NCI-H1417 treated with DMSO at 0.1 percent for 48 hours (cell line): ENCODE measurements around the gene TFPI.
A peak's percentile ranks its signal among the peaks of the same experiment; 100 is the strongest.
"Not testable (repeated sequence)": the region's sequence is repeated elsewhere in the genome, so short reads cannot be mapped to it uniquely, and the experiment has no call there.

Source experiments
- DNase-seq: peaks from one replicate; lab custom pipeline; 2025; lab: John Stamatoyannopoulos, UW

The TFPI gene

DNA sequence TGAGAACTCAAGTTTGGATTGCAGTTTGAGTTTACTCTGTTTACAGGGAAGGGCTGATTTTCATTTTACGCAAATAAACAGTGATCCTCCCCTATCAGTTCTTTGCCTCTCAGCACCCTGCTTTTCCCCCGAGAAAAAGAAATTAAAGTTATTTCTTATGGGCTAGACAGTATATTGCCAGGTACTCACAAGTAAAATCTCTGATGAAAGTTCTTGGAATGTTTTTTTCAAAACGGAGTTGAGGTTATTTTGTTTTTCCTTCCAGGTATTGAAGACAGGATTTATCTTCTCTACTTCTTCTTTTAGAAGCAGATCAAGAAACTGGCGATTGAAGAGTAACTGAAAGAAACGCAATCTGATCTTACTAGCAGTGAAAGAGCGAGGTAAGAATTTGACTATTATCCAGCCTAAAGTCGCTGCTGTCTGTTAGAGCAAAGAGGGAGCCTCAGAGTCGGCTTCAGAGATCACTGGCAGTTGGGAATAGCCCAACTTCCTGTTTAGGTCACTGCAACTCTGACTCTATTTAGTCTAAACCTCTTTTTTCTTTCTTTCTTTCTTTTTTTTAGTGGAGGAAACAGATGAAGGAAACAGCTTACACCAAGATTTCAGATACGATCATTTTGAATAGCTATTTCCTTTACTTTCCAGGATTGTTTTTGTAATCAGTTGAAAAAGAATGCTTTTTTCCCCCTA is at the start of gene TFPI:
Gene TFPI, minus strand, starts transcription at position 425 of the 693 bp plus-strand sequence. CDS start 50,667 bp downstream, outside the sequence.
- no peak for DNase-seq

DNA sequence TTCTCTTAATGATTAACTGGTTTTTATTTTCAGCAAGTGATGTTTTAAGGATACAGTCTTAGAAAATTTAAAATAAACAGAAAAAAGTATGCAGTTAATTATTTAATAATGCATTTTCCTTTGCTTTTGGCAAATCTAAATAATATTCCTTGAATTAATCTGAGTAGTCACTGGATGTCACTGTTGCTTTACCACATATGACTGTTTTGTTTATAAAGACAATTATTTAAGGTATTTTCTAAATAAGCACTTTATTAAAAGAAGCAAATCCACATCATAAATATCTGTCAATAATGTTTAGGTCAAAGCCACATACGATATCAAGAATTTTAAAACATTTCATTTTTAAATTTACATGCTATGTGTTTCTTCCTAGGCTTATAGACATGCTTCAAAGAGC is 40.6 kb upstream of the TFPI start:
- no peak for DNase-seq

DNA sequence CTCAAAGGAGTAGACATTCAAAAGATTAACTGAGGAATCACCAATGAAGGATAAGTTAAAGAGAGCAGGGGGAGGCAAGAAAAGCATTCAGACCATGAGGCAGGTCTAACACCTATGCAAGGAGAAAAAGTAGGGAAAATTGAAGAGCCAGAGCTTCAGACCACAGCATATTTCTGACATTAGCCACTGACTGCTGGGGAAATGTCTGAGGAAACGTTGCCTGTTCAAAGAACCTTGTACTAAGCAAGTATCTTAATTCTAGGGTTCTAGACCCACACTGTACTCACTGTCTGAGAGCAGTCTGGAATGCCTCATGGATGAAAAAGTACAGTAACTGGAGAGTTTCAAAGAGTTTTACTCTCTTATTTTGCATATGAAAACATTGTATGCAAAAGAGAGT is 39.5 kb upstream of the TFPI start:
- no peak for DNase-seq

DNA sequence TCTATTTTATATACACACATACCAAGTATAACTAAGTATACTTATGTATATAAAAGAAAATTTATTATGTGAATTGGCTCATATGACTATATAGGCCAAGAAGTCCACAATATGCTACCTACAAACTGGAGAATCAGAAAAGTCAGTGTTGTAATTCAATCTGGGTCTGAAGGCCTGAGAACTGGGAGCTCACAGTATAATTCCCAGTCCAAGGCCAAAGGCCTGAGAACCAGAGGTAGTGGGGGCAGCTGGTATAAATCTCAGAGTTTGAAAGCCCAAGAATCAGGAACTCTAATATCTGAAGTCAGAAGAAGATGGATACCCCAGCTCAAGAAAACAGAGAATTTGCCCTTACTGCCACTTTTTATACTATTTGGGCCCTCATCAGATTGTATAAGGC is 38.9 kb upstream of the TFPI start:
- DNase-seq: no peak

DNA sequence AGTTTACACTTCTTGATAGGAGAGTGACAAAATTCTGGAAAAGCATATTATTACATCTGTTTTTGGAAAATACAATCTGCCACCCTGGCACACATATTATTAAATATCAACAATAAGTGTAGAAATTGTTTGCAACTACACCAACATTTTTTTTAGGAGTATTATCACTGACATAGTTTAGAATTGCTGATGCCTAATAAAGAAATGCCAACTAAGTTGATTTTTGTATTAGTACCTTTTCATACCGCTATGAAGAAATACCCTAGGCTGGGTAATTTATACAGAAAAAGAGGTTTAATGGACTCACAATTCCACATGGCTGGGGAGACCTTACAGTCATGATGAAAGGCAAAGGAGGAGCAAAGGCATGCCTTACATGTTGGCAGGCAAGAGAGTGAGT is 35.9 kb upstream of the TFPI start:
- DNase-seq: no peak

DNA sequence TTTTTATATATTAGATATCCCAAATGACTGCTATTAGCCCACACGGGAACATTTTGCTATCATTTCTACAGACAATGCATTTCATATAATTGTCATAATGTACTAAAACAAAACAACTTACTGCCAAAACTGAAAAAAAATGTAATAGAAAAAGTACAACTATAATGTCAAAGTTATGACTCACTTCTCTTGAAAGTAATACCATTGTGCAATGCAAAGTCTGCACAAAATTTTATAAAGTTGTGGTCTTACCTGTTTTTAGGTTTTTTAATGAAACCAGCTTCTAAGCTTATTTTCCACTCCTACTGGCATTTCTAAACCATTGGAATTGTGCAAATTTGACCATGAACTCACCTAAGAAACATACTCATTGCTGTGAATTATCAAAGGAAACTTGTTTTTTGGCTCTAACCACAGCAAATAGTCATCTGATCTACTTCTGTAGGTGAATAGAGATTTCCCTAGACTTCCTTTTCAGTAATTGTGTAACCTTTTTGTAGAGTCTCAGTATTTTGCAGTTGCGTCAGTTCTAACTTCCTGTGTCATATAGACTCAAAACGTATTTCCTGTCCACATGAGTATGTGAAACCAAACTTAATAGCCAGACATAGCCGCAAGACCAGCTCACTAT is 31.9 kb upstream of the TFPI start:
- no peak for DNase-seq

DNA sequence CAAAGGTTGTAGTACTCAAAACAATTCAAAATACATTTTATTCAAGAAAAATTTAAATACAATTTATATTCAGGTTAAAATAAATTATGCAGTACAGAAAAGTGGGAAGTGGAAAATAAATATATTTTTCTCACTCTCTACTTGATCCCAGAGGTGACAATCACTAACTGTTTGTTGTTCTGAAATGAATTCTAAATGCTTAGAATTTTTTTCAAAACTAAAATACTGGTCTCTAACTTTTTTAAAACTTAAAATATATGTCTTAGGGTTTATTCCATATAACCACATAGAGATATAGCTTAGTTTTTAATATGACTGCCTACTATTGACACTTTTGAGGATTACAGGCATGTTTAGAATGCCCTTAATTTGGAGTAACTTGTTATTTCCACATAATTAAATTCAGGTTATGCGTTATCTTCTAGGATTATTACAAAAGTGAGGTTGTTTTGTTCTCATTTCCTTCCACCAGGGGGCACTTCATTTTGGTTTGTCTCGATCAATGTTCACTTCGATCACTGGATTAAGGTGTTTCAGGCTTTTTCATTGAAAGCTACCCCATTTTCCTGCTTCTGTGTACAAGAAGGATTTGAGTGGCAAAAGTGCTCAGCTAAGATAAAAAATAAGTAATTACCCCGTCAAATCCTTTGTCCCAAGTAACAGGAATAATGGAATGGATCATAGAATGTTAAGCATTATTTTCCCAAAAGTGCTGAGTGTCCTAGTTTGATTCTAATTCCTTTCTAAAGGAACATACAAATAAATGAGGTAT is 27.1 kb upstream of the TFPI start:
- no peak for DNase-seq

DNA sequence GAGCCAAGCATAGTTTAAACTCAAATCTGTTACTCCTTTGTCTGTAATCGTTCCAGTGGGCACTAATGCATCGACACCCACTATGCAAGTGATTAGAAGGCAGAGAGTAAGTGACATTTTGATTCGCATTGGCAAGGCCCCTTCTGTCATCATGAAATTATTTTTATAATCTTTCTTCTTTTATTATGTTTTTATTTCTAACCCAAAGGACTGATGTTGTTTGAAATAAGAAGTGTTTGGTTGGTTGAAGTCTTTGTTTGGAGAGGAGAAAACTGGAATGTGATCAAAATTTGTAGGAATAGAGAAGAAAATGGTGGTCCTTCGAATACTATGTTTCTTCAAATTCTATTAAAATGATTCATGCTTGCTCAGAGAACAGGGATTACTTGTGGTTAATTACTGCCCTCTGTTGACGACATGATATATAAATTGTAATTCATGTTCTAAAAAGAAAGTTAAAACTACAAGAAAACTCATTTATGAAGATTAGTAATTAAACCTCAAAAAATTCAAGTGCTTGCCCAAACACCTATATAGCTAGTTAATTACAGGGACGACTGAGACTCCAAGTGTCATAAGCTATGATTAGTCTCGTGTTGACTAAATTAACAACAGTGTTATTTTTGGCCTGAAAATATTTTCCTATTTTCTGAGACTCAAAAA is 26.4 kb upstream of the TFPI start:
- DNase-seq: peak; percentile 25

DNA sequence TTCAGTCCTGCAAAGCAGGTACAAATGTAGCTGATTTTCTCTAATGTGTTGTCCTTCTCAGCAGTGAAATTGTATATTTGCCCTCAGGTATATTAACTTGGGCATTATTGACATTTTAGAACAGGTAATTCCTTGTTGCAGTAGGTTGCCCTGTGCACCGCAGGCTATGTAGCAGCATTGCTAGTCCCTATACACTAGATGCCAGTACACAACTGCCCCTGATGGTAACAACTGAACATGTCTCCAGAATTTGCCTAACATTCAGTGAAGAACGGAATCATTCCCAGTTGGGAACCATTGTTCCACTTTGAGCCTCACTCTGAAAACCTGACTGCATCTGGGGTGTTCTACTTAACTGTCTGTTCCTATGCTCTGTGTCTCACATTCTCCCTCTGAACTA is 23.1 kb upstream of the TFPI start:
- DNase-seq: no peak

DNA sequence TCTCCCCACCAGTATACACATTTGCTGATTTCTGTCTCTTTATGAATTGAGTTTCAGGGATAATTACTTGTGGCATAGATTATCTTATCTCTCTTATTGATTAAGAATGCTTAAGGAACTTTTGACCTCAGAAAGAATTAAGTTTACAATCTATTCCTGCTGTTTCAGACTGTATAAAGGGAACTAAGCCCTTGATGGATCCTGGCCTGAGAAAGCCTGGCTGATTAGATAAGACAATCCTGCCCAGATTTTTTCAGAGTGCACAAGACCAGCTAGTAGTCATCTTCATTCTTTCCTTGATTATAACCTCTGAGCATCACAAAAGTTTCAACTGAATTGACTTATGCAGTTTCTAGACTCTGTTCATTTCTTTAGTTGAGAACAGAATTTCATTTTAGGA is 22.7 kb upstream of the TFPI start:
- DNase-seq: no peak

DNA sequence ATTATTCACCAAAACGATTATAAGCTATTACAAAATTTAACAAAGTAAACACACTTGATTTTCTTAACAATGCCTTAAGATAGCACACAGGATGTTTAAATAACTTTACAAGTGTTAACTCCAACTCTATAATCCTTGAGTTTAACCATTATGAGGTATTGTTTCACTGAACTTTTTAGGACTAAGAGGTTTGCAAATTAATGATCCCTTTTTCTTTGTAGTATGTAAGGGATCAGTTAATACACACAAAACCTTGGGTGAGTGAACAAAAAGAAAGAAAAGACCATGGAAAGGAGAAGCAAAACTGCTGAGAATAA is 21.5 kb upstream of the TFPI start:
- no peak for DNase-seq

DNA sequence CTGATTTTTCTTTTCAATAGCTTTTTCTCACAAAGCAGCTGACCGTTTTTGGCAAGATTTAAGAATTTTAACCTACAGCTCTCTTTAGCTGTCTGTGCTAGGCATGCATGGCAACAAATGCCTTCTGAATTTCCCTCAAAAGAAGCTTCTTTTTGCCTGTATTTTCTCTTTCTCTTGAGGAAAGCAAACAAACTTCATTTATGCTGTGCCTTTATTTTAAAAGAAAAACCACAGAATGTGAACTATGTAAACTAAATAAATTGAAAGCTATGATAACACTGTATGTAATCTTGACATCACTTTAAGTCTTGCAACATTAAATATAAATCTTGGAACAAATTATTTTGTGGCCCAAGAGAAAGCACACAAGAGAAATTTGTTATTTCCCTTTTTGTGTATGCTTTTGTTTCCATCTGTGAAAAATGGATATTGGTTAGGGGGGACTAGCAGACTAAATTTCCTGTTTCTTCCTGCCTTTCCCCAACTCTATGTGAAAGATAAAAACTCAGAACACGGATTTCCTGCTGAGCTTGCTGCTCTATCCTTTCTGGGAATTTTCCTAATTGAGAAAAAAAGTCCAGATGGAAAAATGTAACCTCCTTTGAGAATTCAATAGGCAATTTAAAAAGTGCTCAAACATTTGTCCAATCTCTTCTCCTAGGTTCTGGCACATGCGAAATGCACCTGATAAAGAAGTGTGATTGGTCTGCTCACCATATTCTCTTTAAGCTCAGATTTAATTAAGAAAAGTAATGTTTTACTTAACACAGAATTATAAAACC is 20.9 kb upstream of the TFPI start:
- no peak for DNase-seq

DNA sequence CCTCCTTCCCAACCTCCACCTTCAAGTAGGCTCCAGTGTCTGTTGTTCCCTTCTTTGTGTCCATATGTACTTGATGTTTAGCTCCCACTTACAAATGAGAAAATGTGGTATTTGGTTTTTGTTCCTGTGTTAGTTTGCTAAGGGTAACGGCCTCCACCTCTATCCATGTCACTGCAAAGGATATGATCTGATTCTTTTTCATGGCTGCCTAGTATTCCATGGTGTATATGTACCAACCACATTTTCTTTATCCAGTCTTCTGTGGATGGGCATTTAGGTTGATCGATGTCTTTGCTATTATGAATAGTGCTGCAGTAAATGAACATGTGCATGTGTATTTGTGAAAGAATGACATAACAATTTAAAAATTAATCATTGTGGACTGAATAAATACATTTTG is 19.5 kb upstream of the TFPI start:
- no peak for DNase-seq

DNA sequence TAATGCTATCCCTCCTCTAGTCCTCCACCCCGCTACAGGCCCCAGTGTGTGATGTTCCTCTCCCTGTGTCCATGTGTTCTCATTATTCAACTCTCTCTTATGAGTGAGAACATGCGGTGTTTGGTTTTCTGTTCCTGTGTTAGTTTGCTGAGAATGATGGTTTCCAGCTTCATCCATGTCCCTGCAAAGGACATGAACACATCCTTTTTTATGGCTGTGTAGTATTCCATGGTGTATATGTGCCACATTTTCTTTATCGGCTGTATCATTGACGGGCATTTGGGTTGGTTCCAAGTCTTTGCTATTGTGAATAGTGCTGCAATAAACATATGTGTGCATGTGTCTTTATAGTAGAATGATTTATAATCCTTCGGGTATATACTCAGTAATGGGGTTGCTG is 17.8 kb upstream of the TFPI start:
- DNase-seq: not testable (repeated sequence)

DNA sequence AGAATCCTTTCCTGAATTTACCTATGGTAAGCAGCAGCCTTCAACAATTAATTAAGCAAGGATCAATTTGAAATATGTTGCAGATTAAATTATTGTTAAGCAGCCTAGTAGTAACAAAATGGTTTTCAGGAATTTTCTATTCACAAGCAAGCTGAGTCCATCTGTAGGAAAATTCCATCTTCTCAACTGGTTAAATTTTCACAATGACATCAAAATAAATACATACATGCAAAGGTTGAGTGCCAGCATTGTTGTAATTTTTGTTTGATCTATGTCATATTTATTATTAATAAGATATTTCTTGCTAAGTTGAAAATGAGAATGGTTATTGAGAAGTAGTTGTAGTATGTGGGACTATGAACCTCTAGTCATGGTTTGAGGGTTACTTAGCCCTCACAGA is 15.3 kb upstream of the TFPI start:
- no peak for DNase-seq

DNA sequence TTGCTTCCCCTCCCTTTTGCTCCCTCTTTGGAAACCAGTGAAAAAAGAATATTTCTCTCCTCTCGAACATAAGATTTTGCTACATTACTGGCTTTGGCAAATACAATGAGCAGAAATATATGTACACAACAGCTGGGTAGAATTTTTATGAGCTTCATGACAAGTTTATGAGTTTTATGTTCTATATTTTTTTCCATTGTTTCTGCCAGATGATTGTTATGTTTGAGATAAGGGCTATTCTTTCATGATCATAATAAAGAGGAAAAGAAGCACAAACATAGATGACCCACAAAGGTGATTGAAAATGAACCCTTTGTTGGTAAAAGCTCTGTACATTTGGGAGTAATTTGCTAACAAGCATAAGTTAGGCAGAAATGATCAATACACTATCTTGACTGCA is 14.8 kb upstream of the TFPI start:
- DNase-seq: no peak

DNA sequence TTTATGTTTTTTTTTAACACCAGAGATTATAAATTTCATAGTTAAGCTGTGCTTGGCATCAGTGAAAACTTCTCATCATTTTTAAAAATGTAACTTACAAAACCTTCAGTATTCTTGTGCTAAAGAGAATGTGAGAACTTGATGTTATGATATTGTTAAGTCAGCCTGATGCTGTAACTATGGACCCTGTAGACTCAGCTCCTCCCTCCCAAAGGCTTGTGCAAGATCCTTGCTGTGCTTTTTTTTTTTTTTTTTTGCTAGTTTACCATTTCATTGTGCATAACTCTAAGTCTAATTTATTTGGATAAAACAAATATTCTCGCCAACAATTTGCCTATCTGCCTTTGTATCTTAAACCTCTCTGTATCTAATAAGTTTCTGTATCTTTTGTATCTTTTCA is 12.9 kb upstream of the TFPI start:
- DNase-seq: no peak

DNA sequence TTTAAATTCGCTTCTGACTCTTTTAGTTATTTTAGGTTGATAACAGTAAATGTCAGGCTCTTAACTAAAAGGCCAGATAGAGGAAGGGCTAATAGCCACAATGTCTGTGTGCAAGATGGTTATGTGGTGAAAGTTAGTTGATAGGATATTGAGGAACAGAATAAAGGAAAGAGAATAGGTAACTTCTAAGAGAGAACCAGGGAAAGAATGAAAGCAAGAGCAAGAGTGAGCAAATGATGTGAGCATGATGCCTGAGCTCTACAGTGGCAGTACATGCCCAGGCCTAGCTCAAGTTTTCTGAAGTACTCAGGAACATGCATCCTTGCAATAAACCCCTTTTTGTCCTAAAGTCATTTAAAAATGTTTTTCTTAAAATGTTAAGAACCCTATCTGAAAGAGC is 12.5 kb upstream of the TFPI start:
- DNase-seq: no peak

DNA sequence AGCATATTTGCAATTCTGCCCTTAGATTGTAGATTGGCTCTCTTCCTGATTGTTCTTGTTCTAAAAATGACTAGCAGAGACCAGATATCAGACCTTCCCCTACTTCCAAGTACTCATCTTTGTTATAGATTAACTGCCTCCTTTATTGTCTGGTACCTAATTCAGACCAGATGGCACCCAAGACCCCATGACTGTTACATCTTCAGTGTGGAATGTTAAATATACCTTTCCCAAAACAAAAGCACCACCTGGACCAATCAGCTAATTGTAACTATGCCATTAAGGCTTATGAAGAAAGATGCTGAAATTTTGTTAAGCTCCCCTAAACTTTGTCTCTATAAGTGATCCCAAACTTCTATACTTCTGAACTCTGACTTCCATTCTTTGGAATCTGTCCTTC is 12.0 kb upstream of the TFPI start:
- DNase-seq: no peak

DNA sequence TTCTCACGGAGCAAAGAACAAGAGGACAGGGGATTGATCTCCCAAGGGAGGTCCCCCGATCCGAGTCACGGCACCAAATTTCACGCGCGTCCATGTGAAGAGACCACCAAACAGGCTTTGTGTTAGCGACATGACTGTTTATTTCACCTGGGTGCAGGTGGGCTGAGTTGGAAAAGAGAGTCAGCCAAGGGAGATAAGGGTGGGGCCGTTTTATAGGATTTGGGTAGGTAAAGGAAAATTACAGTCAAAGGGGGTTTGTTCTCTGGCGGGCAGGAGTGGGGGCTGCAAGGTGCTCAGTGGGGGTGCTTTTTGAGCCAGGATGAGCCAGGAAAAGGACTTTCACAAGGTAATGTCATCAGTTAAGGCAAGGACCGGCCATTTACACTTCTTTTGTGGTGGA is 11.4 kb upstream of the TFPI start:
- DNase-seq: not testable (repeated sequence)

DNA sequence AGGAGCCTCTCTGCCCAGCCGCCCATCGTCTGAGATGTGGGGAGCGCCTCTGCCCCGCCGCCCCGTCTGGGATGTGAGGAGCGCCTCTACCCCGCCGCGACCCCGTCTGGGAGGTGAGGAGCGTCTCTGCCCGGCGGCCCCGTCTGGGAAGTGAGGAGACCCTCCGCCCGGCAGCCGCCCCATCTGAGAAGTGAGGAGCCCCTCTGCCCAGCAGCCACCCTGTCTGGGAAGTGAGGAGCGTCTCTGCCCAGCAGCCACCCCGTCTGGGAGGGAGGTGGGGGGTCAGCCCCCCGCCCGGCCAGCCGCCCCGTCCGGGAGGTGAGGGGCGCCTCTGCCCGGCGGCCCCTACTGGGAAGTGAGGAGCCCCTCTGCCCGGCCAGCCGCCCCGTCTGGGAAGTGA is 2.3 kb upstream of the TFPI start:
- not testable (repeated sequence) for DNase-seq

DNA sequence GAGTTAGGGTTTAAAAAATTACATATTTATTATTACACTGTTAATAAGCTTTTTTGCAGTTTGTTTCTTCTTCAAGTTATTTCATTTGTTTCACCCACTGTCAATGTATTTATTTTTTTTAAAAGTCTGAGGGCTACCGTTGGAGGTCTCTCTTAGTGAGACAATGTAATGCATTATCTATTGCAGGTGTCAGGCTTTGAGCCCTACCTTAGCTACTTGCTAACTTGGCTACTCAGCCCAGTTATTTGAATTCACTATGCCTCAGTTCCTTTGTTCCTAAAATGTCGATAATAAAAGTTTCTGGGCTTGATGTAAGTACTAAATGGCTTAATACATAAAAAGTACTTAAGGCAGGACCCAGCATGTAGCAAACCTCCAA is 458 bp upstream of the TFPI start:
- DNase-seq: no peak
